ENCODE measurements around the gene BCL6. TPM values are rescaled to one million over a fixed set of nuclear protein-coding genes. Genes with fewer than 3 reads are reported as not detected.

The BCL6 gene
- total and polyA plus RNA-seq, 2 of the 8 experiments (the other 6 are each of a cell fraction or from before 2014, with no cell fraction given): 5.7 to 10.4 TPM

DNA sequence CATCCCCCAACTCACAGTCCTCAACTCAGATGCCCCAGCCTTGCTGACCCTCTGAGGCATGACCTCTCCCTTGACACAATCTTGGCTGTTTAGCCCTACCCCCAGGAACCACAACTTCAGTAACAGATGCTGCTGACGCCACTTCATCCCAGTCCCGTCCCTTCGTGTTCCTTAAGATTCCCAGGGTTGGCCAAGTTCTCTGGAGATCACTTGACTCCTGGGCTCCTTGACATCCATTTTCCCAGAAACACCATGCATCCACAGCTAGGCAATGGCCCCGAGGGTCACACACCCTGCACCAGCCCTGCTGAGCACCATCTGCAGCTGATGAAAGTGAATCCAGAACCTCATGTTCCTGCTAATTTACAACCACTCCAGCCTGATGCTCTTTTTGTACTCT, 49.8 kb downstream of the BCL6 start:
- Histone ChIP-seq H3K79me1 (ENCODE audit: low read depth, low read length) (no peaks in the 10 kb centered on the region), H3K4me2 (ENCODE audit: insufficient read depth in 1 of 2, low read depth in 2 of 2, low read length in 2 of 2) (no peak overlapping the region), H2BK120ac (replicated peaks; ENCODE audit: low read depth, low read length) (no peak overlapping the region), H3K18ac (ENCODE audit: extremely low read depth, low read length) (no peak overlapping the region), H4K8ac (ENCODE audit: extremely low read depth, insufficient read depth, low read length) (no peak overlapping the region), H4K20me1 (replicated peaks in 1 of 2; ENCODE audit: control insufficient read depth in 1 of 2, insufficient read depth in 2 of 2, low read length in 2 of 2) (no peaks in the 10 kb centered on the region), H4K91ac (replicated peaks; ENCODE audit: insufficient read length, low read length) (no peak overlapping the region), H3K9me3 (ENCODE audit: insufficient read depth in 2 of 2, low read depth in 1 of 2, low read length in 1 of 2) (no peaks in the 10 kb centered on the region), H2BK15ac (ENCODE audit: low read length) (no peak overlapping the region), H3K27ac (ENCODE audit: low read depth, low read length) (no peak overlapping the region), H3K23me2 (ENCODE audit: low read depth, low read length) (no peaks in the 10 kb centered on the region), H3K4ac (replicated peaks; ENCODE audit: insufficient read length, low read depth, low read length) (no peak overlapping the region), H3K79me2 (ENCODE audit: control insufficient read depth in 1 of 2, insufficient read depth in 2 of 2, low read length in 2 of 2) (no peaks in the 10 kb centered on the region), H2AK5ac (ENCODE audit: low read depth, low read length) (no peak overlapping the region), H3K27me3 (replicated peaks in 1 of 4; ENCODE audit: control insufficient read depth in 3 of 4, extremely low read depth in 1 of 4, insufficient read depth in 3 of 4, low read length in 3 of 4) (no peaks in the 10 kb centered on the region), H3K56ac (replicated peaks; ENCODE audit: insufficient read length, low read depth, low read length) (no peak overlapping the region), H3K4me1 (replicated peaks in 1 of 4; ENCODE audit: control insufficient read depth in 3 of 4, insufficient read depth in 4 of 4, low read length in 3 of 4) (no peaks in the 10 kb centered on the region), H3K9ac (replicated peaks in 1 of 4; ENCODE audit: extremely low read depth in 1 of 4, low read depth in 3 of 4, low read length in 3 of 4) (no peak overlapping the region), H2BK12ac (ENCODE audit: low read depth, low read length) (no peak overlapping the region), H3K36me3 (ENCODE audit: control insufficient read depth in 2 of 4, insufficient read depth in 4 of 4, low read length in 3 of 4) (no peaks in the 10 kb centered on the region), H4K5ac (ENCODE audit: insufficient read length, low read depth, low read length) (no peak overlapping the region), H2AFZ (ENCODE audit: low read length) (no peak overlapping the region), H3K14ac (ENCODE audit: insufficient read length) (no peak overlapping the region), H2BK20ac (ENCODE audit: low read length) (no peak overlapping the region), H3K4me3 (ENCODE audit: extremely low read depth in 1 of 4, insufficient read depth in 2 of 4, low read depth in 3 of 4, low read length in 4 of 4) (no peak overlapping the region), H3K23ac (ENCODE audit: insufficient read length) (no peak overlapping the region), H2BK5ac (ENCODE audit: low read depth, low read length) (no peak overlapping the region)
- ChIA-PET POLR2A (ENCODE audit: partially characterized antibody) (no interaction called here), CTCF (ENCODE audit: partially characterized antibody) (interaction anchor here (0.7 to 6.4 kb wide), 7 partner anchors 9 to 377 kb away, joined by 3 to 44 read pairs (median 7); partner anchors contain the start of gene SST)
- no peak for TF ChIP-seq BACH1 (IDR thresholded peaks at IDR 0.05; ENCODE audit: low read length)
- TF ChIP-seq CHD2 (IDR thresholded peaks at IDR 0.05; ENCODE audit: low read length): no peak
- TF ChIP-seq YY1 (IDR thresholded peaks at IDR 0.05; ENCODE audit: low read depth, low read length): no peak
- TF ChIP-seq, protein P1, sequence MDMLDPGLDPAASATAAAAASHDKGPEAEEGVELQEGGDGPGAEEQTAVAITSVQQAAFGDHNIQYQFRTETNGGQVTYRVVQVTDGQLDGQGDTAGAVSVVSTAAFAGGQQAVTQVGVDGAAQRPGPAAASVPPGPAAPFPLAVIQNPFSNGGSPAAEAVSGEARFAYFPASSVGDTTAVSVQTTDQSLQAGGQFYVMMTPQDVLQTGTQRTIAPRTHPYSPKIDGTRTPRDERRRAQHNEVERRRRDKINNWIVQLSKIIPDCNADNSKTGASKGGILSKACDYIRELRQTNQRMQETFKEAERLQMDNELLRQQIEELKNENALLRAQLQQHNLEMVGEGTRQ (IDR thresholded peaks at IDR 0.05; ENCODE audit: low read length): no peak
- TF ChIP-seq CTBP2 (IDR thresholded peaks at IDR 0.05; ENCODE audit: borderline replicate concordance, insufficient read depth, insufficient read length, low read length): no peak
- TF ChIP-seq RNF2 (IDR thresholded peaks at IDR 0.05; ENCODE audit: borderline replicate concordance, low read depth, low read length, missing control alignments, poor library complexity, severe bottlenecking): no peak
- TF ChIP-seq POU5F1 (IDR thresholded peaks at IDR 0.05; ENCODE audit: low read depth, low read length): no peak
- FAIRE-seq (no peak), DNase-seq (ENCODE audit: low read depth in 1 of 2, low spot score in 2 of 2) (no peak)
- 88% methylated on average over 4 of the region's 4 CpGs; no CpG with 5 or more reads in 1 of the 2 experiments for WGBS, 2 experiments (ENCODE audit: extremely low coverage in 1 of 2, insufficient coverage in 1 of 2, insufficient read length in 1 of 2, insufficient replicate concordance in 2 of 2, low coverage in 1 of 2, low lambda C conversion rate in 2 of 2, missing lambda C conversion rate in 1 of 2)
